Measurements from ENCODE around the gene SLC16A12.
A peak's percentile ranks its signal among the peaks of the same experiment; 100 is the strongest.
"Not testable (repeated sequence)": the region's sequence is repeated elsewhere in the genome, so short reads cannot be mapped to it uniquely, and the experiment has no call there.

SLC16A12 gene

DNA sequence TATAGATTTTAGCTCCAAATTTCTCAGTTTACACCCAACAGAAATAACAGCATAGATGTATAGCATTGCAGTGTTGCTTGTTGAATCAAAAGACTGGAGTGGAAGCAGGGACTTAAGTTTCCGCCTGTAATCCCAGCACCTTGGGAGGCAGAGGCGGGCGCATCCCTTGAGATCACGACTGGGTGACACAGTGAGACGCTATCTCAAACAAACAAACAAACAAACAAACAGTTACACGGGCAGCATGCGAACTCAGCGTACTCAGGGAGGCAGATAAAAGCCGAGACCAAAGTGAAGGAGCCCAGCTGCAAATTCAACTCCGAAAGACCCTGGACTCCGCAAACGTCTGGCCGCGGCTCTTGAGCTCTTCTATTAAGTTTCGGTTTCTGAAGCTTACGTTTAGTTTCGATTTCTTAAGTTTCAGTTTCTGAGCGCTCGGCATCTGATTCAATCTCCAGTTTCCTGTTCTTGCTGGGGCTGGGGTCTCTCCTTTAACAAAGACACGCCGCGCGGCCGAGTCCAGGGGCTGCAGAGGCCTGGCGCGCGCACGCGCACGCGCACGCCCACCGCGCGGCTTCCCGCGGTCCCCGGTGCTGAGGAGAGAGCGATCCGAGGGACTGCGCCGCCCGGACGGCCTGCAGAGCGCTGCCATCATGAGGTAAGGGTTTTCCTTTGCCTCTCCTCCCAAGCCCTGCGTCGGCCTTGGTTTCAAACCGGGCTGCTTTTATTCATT is 121.1 kb downstream of the SLC16A12 start, which contains the start of gene IFIT5:
Gene IFIT5 (plus strand): TSS at position 423 of the 733 bp plus-strand sequence. CDS start 231 bp downstream, at position 654.
- Histone ChIP-seq H4K20me1 (ENCODE audit: insufficient read depth, low read length, poor library complexity, severe bottlenecking) (peaks cover 8% of the 10 kb centered on the region), H3K9me2 (replicated peaks; ENCODE audit: low read depth, low read length) (no peaks in the 10 kb centered on the region), H3K27me3 (ENCODE audit: insufficient read depth, low read length, poor library complexity, severe bottlenecking) (no peaks in the 10 kb centered on the region), H3K79me2 (ENCODE audit: insufficient read depth, low read length) (peaks cover 37% of the 10 kb centered on the region), H3K4me2 (ENCODE audit: low read depth, low read length, poor library complexity, severe bottlenecking) (peak within 1 kb of the TSS; percentile 84), H3K9me3 (ENCODE audit: insufficient read depth, low read depth, low read length) (no peaks in the 10 kb centered on the region), H3K4me1 (ENCODE audit: insufficient read depth, low read length, poor library complexity, severe bottlenecking) (peaks cover 41% of the 10 kb centered on the region), H2AFZ (ENCODE audit: low read length) (peak within 1 kb of the TSS; percentile 98), H3K9ac (ENCODE audit: low read depth, low read length, poor library complexity, severe bottlenecking) (peak within 1 kb of the TSS; percentile 86), H3K4me3 (ENCODE audit: low read length, poor library complexity, severe bottlenecking) (peak within 1 kb of the TSS; percentile 89), H3F3A (ENCODE audit: low read depth) (peaks cover 3% of the 10 kb centered on the region; the same call in 1 of the 2 replicates), H3K36me3 (ENCODE audit: insufficient read depth, low read length) (no peaks in the 10 kb centered on the region)
- TF ChIP-seq, protein P1, sequence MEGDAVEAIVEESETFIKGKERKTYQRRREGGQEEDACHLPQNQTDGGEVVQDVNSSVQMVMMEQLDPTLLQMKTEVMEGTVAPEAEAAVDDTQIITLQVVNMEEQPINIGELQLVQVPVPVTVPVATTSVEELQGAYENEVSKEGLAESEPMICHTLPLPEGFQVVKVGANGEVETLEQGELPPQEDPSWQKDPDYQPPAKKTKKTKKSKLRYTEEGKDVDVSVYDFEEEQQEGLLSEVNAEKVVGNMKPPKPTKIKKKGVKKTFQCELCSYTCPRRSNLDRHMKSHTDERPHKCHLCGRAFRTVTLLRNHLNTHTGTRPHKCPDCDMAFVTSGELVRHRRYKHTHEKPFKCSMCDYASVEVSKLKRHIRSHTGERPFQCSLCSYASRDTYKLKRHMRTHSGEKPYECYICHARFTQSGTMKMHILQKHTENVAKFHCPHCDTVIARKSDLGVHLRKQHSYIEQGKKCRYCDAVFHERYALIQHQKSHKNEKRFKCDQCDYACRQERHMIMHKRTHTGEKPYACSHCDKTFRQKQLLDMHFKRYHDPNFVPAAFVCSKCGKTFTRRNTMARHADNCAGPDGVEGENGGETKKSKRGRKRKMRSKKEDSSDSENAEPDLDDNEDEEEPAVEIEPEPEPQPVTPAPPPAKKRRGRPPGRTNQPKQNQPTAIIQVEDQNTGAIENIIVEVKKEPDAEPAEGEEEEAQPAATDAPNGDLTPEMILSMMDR (conservative IDR thresholded peaks at IDR 0.05; ENCODE audit: low read length): no peak
- TF ChIP-seq EZH2phosphoT487 (IDR thresholded peaks at IDR 0.05; ENCODE audit: borderline replicate concordance): no peak

- TF ChIP-seq EZH2phosphoT487 (IDR thresholded peaks at IDR 0.05; ENCODE audit: borderline replicate concordance): no peak
- TF ChIP-seq, protein P1 (conservative IDR thresholded peaks at IDR 0.05; ENCODE audit: low read length): no peak
- Histone ChIP-seq H3K27me3 (ENCODE audit: insufficient read depth, low read length, poor library complexity, severe bottlenecking) (no peaks in the 10 kb centered on the region), H3K4me2 (ENCODE audit: low read depth, low read length, poor library complexity, severe bottlenecking) (peak overlapping the region; percentile 84), H3K4me1 (ENCODE audit: insufficient read depth, low read length, poor library complexity, severe bottlenecking) (peaks cover 34% of the 10 kb centered on the region), H2AFZ (ENCODE audit: low read length) (0 out of 2 replicates have a peak overlapping the region, but pooled peaks have one; percentile 98), H3K9me2 (replicated peaks; ENCODE audit: low read depth, low read length) (no peaks in the 10 kb centered on the region), H4K20me1 (ENCODE audit: insufficient read depth, low read length, poor library complexity, severe bottlenecking) (peaks cover 5% of the 10 kb centered on the region), H3F3A (ENCODE audit: low read depth) (peaks cover 3% of the 10 kb centered on the region; the same call in 1 of the 2 replicates), H3K9ac (ENCODE audit: low read depth, low read length, poor library complexity, severe bottlenecking) (peak overlapping the region; percentile 86), H3K9me3 (ENCODE audit: insufficient read depth, low read depth, low read length) (no peaks in the 10 kb centered on the region), H3K36me3 (ENCODE audit: insufficient read depth, low read length) (no peaks in the 10 kb centered on the region), H3K79me2 (ENCODE audit: insufficient read depth, low read length) (peaks cover 31% of the 10 kb centered on the region), H3K4me3 (ENCODE audit: low read length, poor library complexity, severe bottlenecking) (peak overlapping the region; percentile 89)
Observed at GRCh38 chr10:89413398-89413912, 121.9 kb downstream of the SLC16A12 start.

- H3F3A ChIP-seq (ENCODE audit: low read depth); H4K20me1 ChIP-seq (ENCODE audit: insufficient read depth, low read length, poor library complexity, severe bottlenecking); H3K4me3 ChIP-seq (ENCODE audit: low read length, poor library complexity, severe bottlenecking); H3K27me3 ChIP-seq (ENCODE audit: insufficient read depth, low read length, poor library complexity, severe bottlenecking); H3K9ac ChIP-seq (ENCODE audit: low read depth, low read length, poor library complexity, severe bottlenecking); H3K9me2 ChIP-seq (replicated peaks; ENCODE audit: low read depth, low read length); H2AFZ ChIP-seq (ENCODE audit: low read length); H3K4me2 ChIP-seq (ENCODE audit: low read depth, low read length, poor library complexity, severe bottlenecking); H3K36me3 ChIP-seq (ENCODE audit: insufficient read depth, low read length); H3K9me3 ChIP-seq (ENCODE audit: insufficient read depth, low read depth, low read length): not testable (repeated sequence)
- Histone ChIP-seq H3K4me1 (ENCODE audit: insufficient read depth, low read length, poor library complexity, severe bottlenecking) (peaks cover 23% of the 10 kb centered on the region), H3K79me2 (ENCODE audit: insufficient read depth, low read length) (peaks cover 25% of the 10 kb centered on the region)
Observed at GRCh38 chr10:89412276-89412675, 123.1 kb downstream of the SLC16A12 start.

GRCh38 chr10:89411135-89411534 is 124.3 kb downstream of the SLC16A12 start:
- H3K9ac ChIP-seq (ENCODE audit: low read depth, low read length, poor library complexity, severe bottlenecking); H3K9me2 ChIP-seq (replicated peaks; ENCODE audit: low read depth, low read length); H3K4me2 ChIP-seq (ENCODE audit: low read depth, low read length, poor library complexity, severe bottlenecking): not testable (repeated sequence)

DNA sequence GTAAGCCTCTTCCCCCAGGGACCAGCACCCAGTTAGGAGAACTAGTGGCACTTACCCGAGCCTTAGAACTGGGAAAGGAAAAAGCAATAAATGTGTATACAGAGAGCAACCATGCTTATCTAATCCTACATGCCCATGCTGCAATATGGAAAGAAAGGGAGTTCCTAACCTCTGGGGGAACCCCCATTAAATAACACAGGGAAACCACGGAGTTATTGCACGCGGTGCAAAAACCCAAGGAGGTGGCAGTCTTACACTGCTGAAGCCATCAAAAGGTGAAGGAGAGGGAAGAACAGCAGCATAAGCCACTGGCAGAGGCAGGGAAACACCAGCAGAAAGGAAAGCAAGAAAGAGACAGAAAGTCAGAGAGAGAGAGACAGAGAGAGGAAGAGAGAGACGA is 124.8 kb downstream of the SLC16A12 start:
- not testable (repeated sequence) for H4K20me1 ChIP-seq (ENCODE audit: insufficient read depth, low read length, poor library complexity, severe bottlenecking); H3F3A ChIP-seq (ENCODE audit: low read depth); H2AFZ ChIP-seq (ENCODE audit: low read length); H3K4me2 ChIP-seq (ENCODE audit: low read depth, low read length, poor library complexity, severe bottlenecking); H3K9me2 ChIP-seq (replicated peaks; ENCODE audit: low read depth, low read length); H3K36me3 ChIP-seq (ENCODE audit: insufficient read depth, low read length); H3K9me3 ChIP-seq (ENCODE audit: insufficient read depth, low read depth, low read length); H3K9ac ChIP-seq (ENCODE audit: low read depth, low read length, poor library complexity, severe bottlenecking); H3K4me3 ChIP-seq (ENCODE audit: low read length, poor library complexity, severe bottlenecking); H3K27me3 ChIP-seq (ENCODE audit: insufficient read depth, low read length, poor library complexity, severe bottlenecking)
- Histone ChIP-seq H3K79me2 (ENCODE audit: insufficient read depth, low read length) (peaks cover 15% of the 10 kb centered on the region), H3K4me1 (ENCODE audit: insufficient read depth, low read length, poor library complexity, severe bottlenecking) (peaks cover 17% of the 10 kb centered on the region)

More at GRCh38 chr10:89411135-89411534, 124.3 kb downstream of the SLC16A12 start:
- not testable (repeated sequence) for H3K9me3 ChIP-seq (ENCODE audit: insufficient read depth, low read depth, low read length); H3K36me3 ChIP-seq (ENCODE audit: insufficient read depth, low read length); H3K4me3 ChIP-seq (ENCODE audit: low read length, poor library complexity, severe bottlenecking); H3K27me3 ChIP-seq (ENCODE audit: insufficient read depth, low read length, poor library complexity, severe bottlenecking); H4K20me1 ChIP-seq (ENCODE audit: insufficient read depth, low read length, poor library complexity, severe bottlenecking); H2AFZ ChIP-seq (ENCODE audit: low read length); H3F3A ChIP-seq (ENCODE audit: low read depth)
- peaks cover 17% of the 10 kb centered on the region for H3K4me1 ChIP-seq (ENCODE audit: insufficient read depth, low read length, poor library complexity, severe bottlenecking)
- H3K79me2 ChIP-seq (ENCODE audit: insufficient read depth, low read length): peaks cover 21% of the 10 kb centered on the region

DNA sequence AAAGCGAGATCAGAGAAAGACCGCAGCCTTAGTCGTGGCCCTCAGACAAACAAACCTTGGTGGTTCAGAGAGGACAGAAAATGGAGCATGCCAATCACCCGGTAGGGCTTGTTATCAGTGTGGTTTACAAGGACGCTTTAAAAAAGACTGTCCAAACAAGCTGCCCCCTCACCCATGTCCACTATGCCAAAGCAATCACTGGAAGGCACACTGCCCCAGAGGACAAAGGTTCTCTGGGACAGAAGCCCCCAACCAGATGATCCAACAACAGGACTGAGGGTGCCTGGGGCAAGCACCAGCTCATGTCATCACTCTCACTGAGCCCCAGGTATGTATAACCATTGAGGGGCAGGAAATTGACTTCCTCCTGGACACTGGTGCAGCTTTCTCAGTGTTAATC is 126.1 kb downstream of the SLC16A12 start:
- H3K27me3 ChIP-seq (ENCODE audit: insufficient read depth, low read length, poor library complexity, severe bottlenecking); H3F3A ChIP-seq (ENCODE audit: low read depth); H4K20me1 ChIP-seq (ENCODE audit: insufficient read depth, low read length, poor library complexity, severe bottlenecking); H3K9me3 ChIP-seq (ENCODE audit: insufficient read depth, low read depth, low read length); H3K4me3 ChIP-seq (ENCODE audit: low read length, poor library complexity, severe bottlenecking); H3K79me2 ChIP-seq (ENCODE audit: insufficient read depth, low read length); H3K4me2 ChIP-seq (ENCODE audit: low read depth, low read length, poor library complexity, severe bottlenecking); H3K9me2 ChIP-seq (replicated peaks; ENCODE audit: low read depth, low read length); H3K36me3 ChIP-seq (ENCODE audit: insufficient read depth, low read length); H2AFZ ChIP-seq (ENCODE audit: low read length); H3K9ac ChIP-seq (ENCODE audit: low read depth, low read length, poor library complexity, severe bottlenecking): not testable (repeated sequence)
- peaks cover 15% of the 10 kb centered on the region for H3K4me1 ChIP-seq (ENCODE audit: insufficient read depth, low read length, poor library complexity, severe bottlenecking)

All from Loucy (cell line).